HG02938 (cell line): ENCODE results near the gene PCOLCE2.

Experiments used
- ATAC-seq: cut with Tn5 transposase; IDR thresholded peaks from one replicate; pipeline ENCODE4 v1.9.1; 2021; ENCODE audit warnings: mild to moderate bottlenecking, moderate library complexity; ENCODE audit not compliant: unreplicated experiment

PCOLCE2 gene

DNA sequence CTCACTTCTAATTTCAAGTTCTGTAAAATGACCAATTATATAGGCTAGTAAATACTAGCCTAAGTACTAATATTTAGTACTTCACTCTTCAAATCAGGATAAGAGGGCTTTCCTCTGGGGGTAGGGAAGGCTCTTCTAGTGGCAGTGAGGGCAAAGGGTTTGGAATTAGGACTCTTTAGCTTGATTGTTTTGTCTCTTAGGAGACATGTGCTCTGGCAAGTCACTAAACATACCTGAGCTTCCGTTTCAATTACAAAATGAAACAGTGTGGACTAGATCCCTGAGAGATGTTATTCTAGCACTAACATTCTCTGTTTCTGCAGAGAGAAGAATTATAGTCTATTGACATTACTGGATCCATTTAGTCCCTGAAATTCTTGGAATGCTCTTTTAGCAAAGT lies 71.5 kb downstream of the PCOLCE2 start:
- no peak for ATAC-seq

DNA sequence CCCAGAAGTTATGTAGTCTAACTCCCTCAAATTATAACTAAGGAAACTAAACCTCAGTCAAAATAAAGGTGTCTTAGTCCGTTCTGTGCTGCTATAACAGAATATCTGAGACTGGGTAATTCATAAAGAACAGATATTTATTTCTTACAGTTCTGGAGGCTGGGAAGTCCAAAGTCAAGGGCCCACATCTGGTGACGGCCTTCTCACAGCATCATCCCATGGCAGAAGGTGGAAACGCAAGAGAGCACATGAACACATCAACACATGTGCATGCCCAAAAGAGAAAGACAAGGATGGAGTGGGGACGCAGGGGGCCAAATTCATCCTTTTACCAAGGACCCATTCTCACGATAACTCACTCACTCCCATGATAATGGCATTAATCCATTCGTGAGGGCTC lies 73.1 kb downstream of the PCOLCE2 start:
- no peak for ATAC-seq

DNA sequence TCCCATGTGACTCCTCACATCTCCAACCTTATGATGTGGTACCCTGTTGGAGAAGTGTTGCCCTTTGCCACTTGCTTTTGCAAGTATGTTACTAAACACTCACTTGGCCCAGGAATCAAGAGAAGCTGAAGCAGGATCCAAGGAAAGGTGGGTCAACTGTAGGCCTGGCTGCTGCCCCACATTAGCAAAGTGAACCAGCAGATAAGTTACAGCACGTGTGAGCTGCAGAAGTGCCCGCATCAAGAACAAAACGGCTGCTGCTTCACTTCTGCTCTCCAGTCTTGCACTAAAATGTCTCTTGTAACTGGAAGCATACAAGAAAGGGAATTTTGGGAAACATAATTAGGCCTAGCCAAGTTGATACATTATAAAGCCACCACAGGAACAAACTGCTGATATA lies 79.6 kb downstream of the PCOLCE2 start:
- no peak for ATAC-seq

DNA sequence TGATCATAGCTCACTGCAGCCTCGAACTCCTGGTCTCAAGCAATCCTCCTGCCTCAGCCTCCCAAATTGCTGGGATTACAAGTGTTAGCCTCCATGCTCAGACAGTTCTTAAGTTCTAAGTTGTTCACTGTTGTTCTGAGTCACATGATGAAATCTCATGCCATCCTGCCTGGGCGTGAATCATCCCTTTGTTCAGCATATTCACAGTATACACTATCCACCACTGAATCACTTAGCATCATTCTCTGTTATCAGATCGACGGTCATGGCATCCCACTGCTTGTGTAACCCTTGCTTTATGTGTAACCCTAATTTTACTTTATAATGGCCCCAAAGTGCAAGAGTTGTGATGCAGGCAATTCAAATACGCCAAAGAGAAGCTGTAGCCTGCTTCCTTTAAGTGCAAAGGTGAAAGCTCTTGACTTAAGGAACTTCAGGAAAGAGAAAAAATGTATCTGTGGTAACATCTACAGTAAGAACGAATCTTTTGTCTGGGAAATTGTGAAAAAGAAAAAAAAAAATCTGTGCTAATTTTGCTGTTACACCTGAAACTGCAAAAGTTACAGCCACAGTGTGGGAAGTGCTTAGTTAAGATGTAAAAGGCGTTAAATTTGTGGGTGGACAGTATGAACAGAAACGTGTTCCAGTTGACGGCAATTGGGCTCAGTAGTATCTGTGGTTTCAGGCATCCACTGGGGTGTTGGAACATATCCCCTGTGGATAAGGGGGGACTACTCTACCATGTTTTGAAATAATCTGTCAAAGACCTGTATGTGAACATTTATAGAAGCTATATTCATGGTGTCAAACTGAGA lies 80.6 kb downstream of the PCOLCE2 start:
- no peak for ATAC-seq

DNA sequence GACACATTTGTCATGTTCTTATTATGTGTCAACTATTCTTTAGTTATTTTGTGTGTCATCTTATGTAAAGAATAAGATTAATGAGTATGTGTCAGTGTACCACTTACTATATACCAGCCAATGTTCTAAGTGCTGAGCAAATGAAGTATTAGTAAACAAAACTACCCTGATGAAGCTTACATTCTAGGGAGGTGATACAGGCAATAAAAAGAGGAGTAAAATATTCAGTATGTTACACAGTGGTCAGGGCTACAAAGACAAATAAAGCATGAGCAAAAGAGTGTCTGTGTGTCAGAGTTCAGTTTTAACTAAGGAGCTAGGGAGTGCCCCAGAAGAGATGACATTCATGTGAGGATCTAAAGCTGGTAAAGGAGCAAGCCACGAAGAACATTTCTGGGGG lies 86.0 kb downstream of the PCOLCE2 start:
- no peak for ATAC-seq

DNA sequence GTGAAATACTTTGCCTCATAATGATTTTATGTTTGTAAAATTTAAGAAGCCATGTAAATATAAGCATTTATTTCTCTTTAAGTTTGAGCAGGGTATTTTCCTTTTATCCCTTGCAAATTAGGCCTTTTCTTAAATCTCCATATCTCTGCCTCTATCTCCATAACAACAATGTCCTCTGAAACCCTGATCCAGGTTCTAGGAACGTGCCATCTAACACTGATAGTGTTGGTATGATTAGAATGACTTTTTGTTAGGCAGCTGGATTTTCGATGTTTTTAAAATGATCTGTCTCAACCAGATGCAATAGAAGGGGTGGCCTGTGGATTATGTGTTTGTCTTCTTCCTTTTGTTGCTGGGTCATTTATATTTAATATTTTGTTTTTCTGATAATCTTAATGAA lies 87.1 kb downstream of the PCOLCE2 start:
- no peak for ATAC-seq

DNA sequence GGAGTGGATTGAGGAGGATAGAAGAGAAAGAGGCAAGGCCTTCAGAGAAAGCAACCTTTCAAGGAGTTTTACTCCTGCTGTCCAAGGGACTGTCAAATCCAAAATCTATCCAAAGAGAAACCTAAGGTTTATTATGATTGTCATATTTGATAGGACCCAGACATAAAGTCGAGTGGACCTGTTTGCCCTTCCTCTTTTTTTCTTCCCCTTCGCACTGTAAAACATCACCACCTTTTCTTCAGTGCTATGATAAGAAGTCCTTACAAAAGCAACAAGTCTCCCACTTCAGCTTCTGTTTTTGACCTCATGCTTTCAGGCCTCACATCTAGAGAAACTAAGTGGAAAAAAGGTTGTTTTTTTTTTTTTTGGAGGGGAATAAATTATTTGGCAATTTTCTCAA lies 92.1 kb downstream of the PCOLCE2 start:
- no peak for ATAC-seq

DNA sequence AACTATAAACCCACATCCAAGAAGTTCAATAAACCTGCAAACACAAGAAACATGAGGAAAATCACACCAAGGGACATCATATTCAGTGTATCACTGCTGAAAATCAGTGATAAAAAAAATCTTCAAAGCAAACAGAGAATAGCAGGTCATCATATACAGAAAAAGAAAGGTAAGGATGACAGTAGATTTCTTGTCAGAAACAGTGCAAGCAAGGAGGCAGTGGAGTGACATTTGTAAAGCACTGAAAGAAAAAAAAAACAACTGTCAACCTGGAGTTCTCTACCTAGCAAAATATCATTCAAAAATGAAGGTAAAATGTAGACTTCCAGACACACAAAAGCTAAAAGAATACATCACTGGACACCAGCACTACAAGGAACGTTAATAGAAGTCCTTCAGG lies 93.6 kb downstream of the PCOLCE2 start:
- ATAC-seq, result no peak

DNA sequence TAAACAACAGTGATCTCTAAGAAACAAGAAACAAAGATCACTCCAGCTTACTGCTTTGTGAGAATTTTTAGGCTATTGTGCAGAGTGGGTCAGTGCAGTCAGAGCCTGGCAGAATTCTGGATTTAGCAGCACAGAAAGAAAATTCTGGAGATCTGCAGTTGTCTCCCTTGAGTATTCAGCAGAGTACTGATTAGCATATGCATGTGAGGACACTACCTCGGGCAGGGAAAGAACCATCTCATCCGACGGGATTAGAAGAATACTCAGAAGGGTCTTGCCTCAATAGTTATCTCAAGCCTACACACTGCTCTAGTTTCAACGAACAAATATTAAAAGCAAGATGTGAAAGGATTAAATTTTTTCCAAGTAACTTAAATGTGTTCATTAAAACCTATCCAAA lies 94.4 kb downstream of the PCOLCE2 start:
- no peak for ATAC-seq

DNA sequence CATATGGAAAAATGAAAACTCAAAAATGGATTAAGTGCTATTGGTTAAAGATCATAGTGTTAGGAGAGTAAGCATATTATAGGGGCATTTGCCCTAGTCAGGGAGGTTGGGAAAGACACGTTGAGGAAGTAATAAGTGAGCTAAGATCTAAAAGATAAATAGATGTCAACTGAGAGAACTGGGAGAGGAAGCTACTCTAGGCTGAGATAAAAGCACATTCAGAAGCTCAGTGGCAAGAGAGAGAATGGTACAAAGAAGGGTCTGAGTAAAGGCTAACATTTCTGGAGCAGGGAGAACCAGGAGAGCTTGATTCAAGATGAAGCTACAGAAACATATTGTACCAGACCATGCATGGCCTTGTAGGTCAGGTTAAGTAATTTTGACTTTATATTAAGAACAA lies 101.2 kb downstream of the PCOLCE2 start:
- no peak for ATAC-seq

DNA sequence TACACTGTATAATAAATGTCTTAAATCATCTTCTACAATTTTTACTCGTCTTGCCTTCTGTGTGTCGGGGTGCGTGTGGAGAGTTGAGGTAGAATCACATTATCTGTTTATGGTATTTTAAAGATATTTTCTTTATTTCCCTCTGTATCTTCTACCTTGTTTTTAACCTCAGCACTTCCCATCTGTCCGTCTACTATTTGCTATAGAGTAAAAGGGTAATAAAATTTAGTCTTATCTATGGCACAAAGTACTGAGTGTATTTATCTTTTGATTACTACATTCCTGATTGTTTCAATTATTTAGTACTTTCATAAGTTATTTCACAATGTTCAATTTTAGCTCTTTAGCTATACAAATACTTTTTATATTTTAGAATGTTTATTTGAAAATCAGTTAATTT lies 102.9 kb downstream of the PCOLCE2 start:
- no peak for ATAC-seq

DNA sequence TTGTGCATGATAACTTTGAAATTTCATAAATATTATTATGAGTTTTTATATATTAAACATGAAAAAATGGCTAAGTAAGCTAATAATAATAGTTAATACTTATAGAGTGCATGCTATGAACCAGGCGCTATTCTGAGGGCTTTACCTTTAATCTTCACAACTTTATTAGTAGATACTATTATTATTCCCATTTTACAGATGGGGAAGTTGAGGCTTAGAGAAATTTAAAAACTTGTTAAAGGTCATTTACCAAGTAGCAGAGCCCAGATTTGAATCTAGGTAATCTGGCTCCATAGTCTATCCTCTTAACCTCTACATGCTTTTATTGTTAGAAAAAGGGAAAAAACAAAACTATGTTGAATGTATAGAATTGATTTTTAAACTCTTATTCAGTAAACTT lies 104.7 kb downstream of the PCOLCE2 start:
- no peak for ATAC-seq

DNA sequence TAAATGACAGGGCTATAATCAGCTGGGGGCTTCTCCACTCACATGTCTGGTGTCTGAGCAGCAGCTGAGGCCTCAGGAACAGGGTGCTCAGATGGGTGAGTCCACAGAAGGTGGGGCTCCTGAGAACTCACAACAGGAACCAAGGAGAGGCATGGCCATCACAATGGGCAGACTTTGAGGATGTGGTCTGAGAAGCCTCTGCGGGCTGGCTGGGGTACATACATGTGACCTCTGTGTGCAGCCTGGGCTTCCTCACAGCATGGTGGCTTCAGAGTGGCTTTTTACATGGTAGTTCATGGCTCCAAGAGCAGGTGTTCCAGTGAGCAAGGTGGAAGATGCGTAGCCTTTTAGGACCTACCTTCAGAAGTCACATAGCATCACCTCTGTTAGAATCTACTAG lies 106.3 kb downstream of the PCOLCE2 start:
- ATAC-seq, result no peak

DNA sequence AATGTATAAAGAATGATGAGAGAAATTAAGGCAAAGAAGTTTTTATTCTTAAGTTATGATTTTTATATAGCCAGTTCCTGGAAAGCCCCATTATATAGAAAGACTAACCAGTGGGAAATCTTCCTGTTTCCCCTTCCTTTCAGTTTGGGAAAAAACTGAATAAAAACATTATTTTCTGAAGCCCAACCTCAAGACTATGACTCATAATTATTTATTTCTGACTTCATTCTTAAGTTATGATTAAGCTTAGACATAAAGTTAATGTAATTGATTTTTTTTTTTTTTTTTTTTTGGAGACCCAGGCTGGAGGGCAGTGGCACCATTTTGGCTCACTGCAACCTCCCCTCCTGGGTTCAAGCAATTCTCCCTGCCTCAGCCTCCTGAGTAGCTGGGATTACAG lies 109.3 kb downstream of the PCOLCE2 start:
- ATAC-seq, result no peak

DNA sequence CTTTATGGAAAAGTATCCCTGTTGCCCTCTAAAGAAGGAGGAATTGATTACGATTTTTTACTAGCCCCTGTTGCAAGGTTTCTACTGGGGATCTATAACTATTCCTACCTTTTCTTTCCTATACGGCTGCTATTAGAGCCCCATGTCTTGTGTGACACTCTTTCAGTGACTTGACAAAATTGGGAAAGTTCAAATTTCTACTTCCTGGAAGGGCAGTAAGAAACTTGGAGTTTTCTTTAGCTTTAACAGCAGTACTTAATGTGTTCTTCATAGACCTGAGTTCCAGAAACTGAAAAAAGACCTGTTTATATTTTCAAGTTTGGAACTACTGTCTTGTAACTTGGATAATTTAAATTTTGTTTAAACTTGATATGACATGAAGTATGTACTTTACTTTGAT lies 110.3 kb downstream of the PCOLCE2 start:
- no peak for ATAC-seq

DNA sequence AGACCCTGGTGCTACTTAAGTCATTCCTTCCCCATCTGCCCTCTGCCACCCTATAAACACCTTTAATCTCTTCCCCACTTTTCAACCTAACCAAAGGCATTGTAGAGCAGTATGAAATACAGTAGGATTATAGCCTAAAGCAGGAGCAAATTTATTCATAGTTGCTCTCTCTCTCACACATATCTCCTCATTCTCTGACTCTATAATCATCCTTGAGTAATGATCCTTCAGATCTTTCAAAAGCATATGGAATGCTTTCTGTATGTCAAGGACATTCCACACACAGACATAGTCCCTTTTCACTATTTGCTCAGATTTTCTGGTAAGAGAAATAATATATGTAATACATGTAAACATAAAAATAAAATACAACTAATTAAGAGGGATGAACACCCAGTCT lies 111.0 kb downstream of the PCOLCE2 start:
- ATAC-seq, result no peak

DNA sequence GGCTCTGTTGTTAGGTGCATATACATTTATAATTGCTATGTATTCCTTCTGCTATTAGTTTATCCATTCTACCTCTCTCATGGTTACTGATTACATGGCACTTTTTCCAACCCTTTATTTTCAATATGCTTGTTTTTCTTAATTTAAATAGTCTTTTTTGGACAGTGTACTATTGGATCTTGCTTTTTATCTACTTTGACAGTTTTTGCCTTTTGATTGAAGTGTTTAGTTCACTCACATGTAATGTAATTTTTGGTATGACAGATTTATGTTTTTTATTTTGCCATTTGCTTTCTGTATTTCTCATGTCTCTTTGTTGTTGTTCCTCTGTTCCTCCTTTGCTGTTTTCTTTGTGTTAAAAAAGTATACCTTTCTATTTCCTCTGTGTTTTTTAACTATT lies 120.5 kb downstream of the PCOLCE2 start:
- no peak for ATAC-seq
